K562 (cell line): ENCODE data around the gene ZCCHC24. TPM values are rescaled to one million over a fixed set of nuclear protein-coding genes. Genes with fewer than 3 reads are reported as not detected.
A peak's percentile ranks its signal among the peaks of the same experiment; 100 is the strongest.

ENCODE experiments used
- BRF2 ChIP-seq: IDR thresholded peaks from 3 replicates; pipeline ENCODE4 v1.6.1; 2011; ENCODE audit warnings: borderline replicate concordance, mild to moderate bottlenecking; ENCODE audit not compliant: insufficient read length, insufficient read depth
- ELF4 ChIP-seq: fragments of 450-650 bp; formaldehyde crosslinking; IDR thresholded peaks from 2 replicates; pipeline ENCODE4 v1.4.0; 2022; ENCODE audit warnings: missing genetic modification characterization
- EP400 ChIP-seq: fragments of 450-650 bp; IDR thresholded peaks from 2 replicates; pipeline ENCODE4 v1.6.1; 2017; ENCODE audit warnings: antibody characterized with exemption, mild to moderate bottlenecking, moderate library complexity
- ETS2 ChIP-seq: IDR thresholded peaks from 2 replicates; pipeline ENCODE4 v1.6.1; 2016; ENCODE audit warnings: borderline replicate concordance, missing genetic modification characterization, mild to moderate bottlenecking, moderate library complexity, missing compliant biosample characterization; ENCODE audit not compliant: poor library complexity, severe bottlenecking
- FOXA3 ChIP-seq, 2 experiments: fragments of 450-650 bp in 1 of 2; sonication (generic) in 1 of 2; formaldehyde crosslinking; IDR thresholded peaks in 1 of 2; conservative IDR thresholded peaks in 1 of 2; 2 replicates each; pipeline versions ENCODE4 v1.4.0 to v1.8.0; 2020 to 2022; ENCODE audit warnings: mild to moderate bottlenecking in 2 of 2, missing genetic modification reagents in 1 of 2
- HDAC2 ChIP-seq: fragments of 450-650 bp; IDR thresholded peaks from 2 replicates; pipeline ENCODE4 v1.6.1; 2016; ENCODE audit warnings: mild to moderate bottlenecking
- JUND ChIP-seq, 2 experiments: IDR thresholded peaks; 2 replicates in 1 of 2; 3 replicates in 1 of 2; pipeline ENCODE4 v1.6.1; 2011; ENCODE audit warnings: borderline replicate concordance in 2 of 2, low read depth in 2 of 2, low read length in 2 of 2, improper control_type of control experiment in 1 of 2, missing biosample characterization in 1 of 2, missing genetic modification characterization in 1 of 2, missing genetic modification reagents in 1 of 2
- MXD1 ChIP-seq: fragments of 250-450 bp; sonication (Bioruptor Pico); IDR thresholded peaks from 2 replicates; pipeline ENCODE4 v1.8.0; 2021; ENCODE audit warnings: borderline replicate concordance, mild to moderate bottlenecking, moderate library complexity; ENCODE audit not compliant: poor library complexity, severe bottlenecking
- NELFE ChIP-seq: IDR thresholded peaks from 2 replicates; pipeline ENCODE4 v1.6.1; 2011; ENCODE audit warnings: mild to moderate bottlenecking; ENCODE audit not compliant: insufficient read depth, insufficient read length
- PRMT5 ChIP-seq: sonication (generic); formaldehyde crosslinking; IDR thresholded peaks from 2 replicates; pipeline ENCODE4 v1.5.0; 2020; ENCODE audit warnings: missing genetic modification reagents
- RB1 ChIP-seq: fragments of 450-650 bp; IDR thresholded peaks from 2 replicates; pipeline ENCODE4 v1.6.1; 2017; ENCODE audit warnings: low read depth, mild to moderate bottlenecking
- ZFP36 ChIP-seq: fragments of 150-350 bp; IDR thresholded peaks from 2 replicates; pipeline ENCODE4 v1.6.1; 2018; ENCODE audit warnings: low read length, low read depth; ENCODE audit not compliant: partially characterized antibody
- polyA plus RNA-seq, 8 experiments: library from polyadenylated mRNA; depleted of rRNA in 4 of 8; stranded (reverse) in 5 of 8; unstranded in 3 of 8; fragments of >200 nt; fragmentation: Nextera tagmentation in 2 of 8; fragmentation: Illumina TruSeq in 1 of 8; extraction: Ambion mirVana in 2 of 8; extraction: Trizol in 1 of 8; gene quantifications; 2 replicates each; pipeline versions ENCODE4 v1.2.1 to v1.2.3, GENCODE V29; 2011 to 2014; ENCODE audit warnings: inconsistent platforms in 1 of 8, missing spikeins in 1 of 8
- total RNA-seq, 7 experiments: library from RNA; depleted of rRNA in 6 of 7; stranded (reverse); fragments of >200 nt in 6 of 7; fragmentation: Illumina TruSeq in 2 of 7; extraction: Trizol in 2 of 7; gene quantifications; 2 replicates each; pipeline versions ENCODE4 v1.2.1 to v1.2.3, GENCODE V29; 2011 to 2021; ENCODE audit warnings: low replicate concordance in 1 of 7
- TF ChIP-seq, protein P1 (sequence below): sonication (generic); formaldehyde crosslinking; IDR thresholded peaks from 2 replicates; pipeline ENCODE4 v1.8.1; 2023; ENCODE audit warnings: mild to moderate bottlenecking, missing genetic modification reagents, moderate library complexity
- TF ChIP-seq, protein P2 (sequence below), 2 experiments: IDR thresholded peaks in 1 of 2; conservative IDR thresholded peaks in 1 of 2; 2 replicates each; pipeline ENCODE4 v1.6.1; 2016; ENCODE audit warnings: low read depth in 2 of 2, mild to moderate bottlenecking in 1 of 2, missing compliant biosample characterization in 1 of 2, missing genetic modification characterization in 1 of 2, moderate library complexity in 1 of 2
- TF ChIP-seq, protein P3 (sequence below): sonication (generic); formaldehyde crosslinking; IDR thresholded peaks from 2 replicates; pipeline ENCODE4 v1.8.0; 2022; ENCODE audit warnings: missing genetic modification reagents, mild to moderate bottlenecking, moderate library complexity, borderline replicate concordance

ZCCHC24 gene
- total and polyA plus RNA-seq, 9 of the 15 experiments (the other 6 are each of a cell fraction or from before 2014, with no cell fraction given): 0.84 to 11.0 (median 4.6) TPM

- TF ChIP-seq EP400 (no peak), HDAC2 (no peak), FOXA3 (CRISPR knock-in tag; conservative IDR thresholded peaks at IDR 0.05 in 1 of 2, IDR thresholded peaks at IDR 0.05 in 1 of 2) (no peak), NELFE (no peak), RB1 (no peak), ELF4 (no peak), MXD1 (no peak), ETS2 (tag) (no peak), BRF2 (no peak), JUND (IDR thresholded peaks at IDR 0.05; ENCODE audit: borderline replicate concordance, low read depth, low read length) (no peak), JUND (tag; IDR thresholded peaks at IDR 0.05; ENCODE audit: borderline replicate concordance, low read depth, low read length) (no peak), PRMT5 (CRISPR knock-in tag) (no peak), ZFP36 (peak; percentile 93)
- TF ChIP-seq, protein P1, sequence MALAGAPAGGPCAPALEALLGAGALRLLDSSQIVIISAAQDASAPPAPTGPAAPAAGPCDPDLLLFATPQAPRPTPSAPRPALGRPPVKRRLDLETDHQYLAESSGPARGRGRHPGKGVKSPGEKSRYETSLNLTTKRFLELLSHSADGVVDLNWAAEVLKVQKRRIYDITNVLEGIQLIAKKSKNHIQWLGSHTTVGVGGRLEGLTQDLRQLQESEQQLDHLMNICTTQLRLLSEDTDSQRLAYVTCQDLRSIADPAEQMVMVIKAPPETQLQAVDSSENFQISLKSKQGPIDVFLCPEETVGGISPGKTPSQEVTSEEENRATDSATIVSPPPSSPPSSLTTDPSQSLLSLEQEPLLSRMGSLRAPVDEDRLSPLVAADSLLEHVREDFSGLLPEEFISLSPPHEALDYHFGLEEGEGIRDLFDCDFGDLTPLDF (CRISPR knock-in tag): no peak
- TF ChIP-seq, protein P2, sequence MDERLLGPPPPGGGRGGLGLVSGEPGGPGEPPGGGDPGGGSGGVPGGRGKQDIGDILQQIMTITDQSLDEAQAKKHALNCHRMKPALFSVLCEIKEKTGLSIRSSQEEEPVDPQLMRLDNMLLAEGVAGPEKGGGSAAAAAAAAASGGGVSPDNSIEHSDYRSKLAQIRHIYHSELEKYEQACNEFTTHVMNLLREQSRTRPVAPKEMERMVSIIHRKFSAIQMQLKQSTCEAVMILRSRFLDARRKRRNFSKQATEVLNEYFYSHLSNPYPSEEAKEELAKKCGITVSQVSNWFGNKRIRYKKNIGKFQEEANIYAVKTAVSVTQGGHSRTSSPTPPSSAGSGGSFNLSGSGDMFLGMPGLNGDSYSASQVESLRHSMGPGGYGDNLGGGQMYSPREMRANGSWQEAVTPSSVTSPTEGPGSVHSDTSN (CRISPR knock-in tag; IDR thresholded peaks at IDR 0.05; ENCODE audit: low read depth): no peak
- TF ChIP-seq, protein P2 (tag; conservative IDR thresholded peaks at IDR 0.05; ENCODE audit: low read depth): no peak
- TF ChIP-seq, protein P3, sequence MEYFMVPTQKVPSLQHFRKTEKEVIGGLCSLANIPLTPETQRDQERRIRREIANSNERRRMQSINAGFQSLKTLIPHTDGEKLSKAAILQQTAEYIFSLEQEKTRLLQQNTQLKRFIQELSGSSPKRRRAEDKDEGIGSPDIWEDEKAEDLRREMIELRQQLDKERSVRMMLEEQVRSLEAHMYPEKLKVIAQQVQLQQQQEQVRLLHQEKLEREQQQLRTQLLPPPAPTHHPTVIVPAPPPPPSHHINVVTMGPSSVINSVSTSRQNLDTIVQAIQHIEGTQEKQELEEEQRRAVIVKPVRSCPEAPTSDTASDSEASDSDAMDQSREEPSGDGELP (CRISPR knock-in tag): peak; percentile 88
Measured at GRCh38 chr10:79387974-79388850, 57.2 kb downstream of the ZCCHC24 start (continued).
